AG04450 (cell line): ENCODE results near the gene PDZRN3. TPM values are rescaled to one million over a fixed set of nuclear protein-coding genes. Genes with fewer than 3 reads are reported as not detected.
A peak's percentile ranks its signal among the peaks of the same experiment; 100 is the strongest.

Experiments used
- CTCF ChIA-PET: fragments of 300-600, 350-600 bp; formaldehyde crosslinking; extraction: SDS; loops from one replicate; lab custom pipeline; 2022; ENCODE audit warnings: antibody characterized with exemption, inconsistent platforms; lab: Charles Lee
- POLR2A ChIA-PET: fragments of 350-600 bp; formaldehyde crosslinking; extraction: SDS; loops from one replicate; lab custom pipeline; 2021; ENCODE audit warnings: antibody characterized with exemption, inconsistent platforms; lab: Yijun Ruan, JAX
- DNase-seq: peaks from one replicate; pipeline ENCODE4 v3.0.0-alpha.2; 2011; ENCODE audit warnings: low read depth, low spot score
- H3K27ac ChIP-seq: one replicate; pipeline ENCODE4 v1.5.1; 2012; ENCODE audit warnings: low read depth, low read length, control low read depth
- H3K27me3 ChIP-seq: one replicate; pipeline ENCODE4 v1.6.0; 2012; ENCODE audit warnings: low read length; ENCODE audit not compliant: control insufficient read depth, insufficient read depth
- H3K4me3 ChIP-seq: 2 replicates; pipeline ENCODE4 v1.5.1; 2011; ENCODE audit warnings: mild to moderate bottlenecking, low read depth, low read length, control low read depth
- H3K9me3 ChIP-seq: 2 replicates; pipeline ENCODE4 v1.5.1; 2012; ENCODE audit warnings: low read length; ENCODE audit not compliant: control insufficient read depth, insufficient read depth
- CTCF ChIP-seq: IDR thresholded peaks from 2 replicates; pipeline ENCODE4 v1.5.1; 2011; ENCODE audit warnings: low read depth, low read length, control low read depth, inconsistent platforms
- polyA plus RNA-seq: library from polyadenylated mRNA; depleted of rRNA; stranded (reverse); fragments of >200 nt; gene quantifications from 2 replicates; pipeline ENCODE4 v1.2.3, GENCODE V29; 2011

Gene PDZRN3
- polyA plus RNA-seq, 1 experiment: 14.7 TPM

- Histone ChIP-seq H3K27me3 (no peaks in the 10 kb centered on the region), H3K4me3 (no peak overlapping the region), H3K27ac (peak overlapping the region; percentile 65), H3K9me3 (no peaks in the 10 kb centered on the region)
- DNase-seq: no peak
- POLR2A ChIA-PET: no interaction called here
- no peak for TF ChIP-seq CTCF
- CTCF ChIA-PET: interaction anchor here (0.6 to 3.0 kb wide), 31 partner anchors 8 to 365 kb away, joined by 3 to 23 read pairs (median 6); partner anchors contain the start of gene PDZRN3
Measured at GRCh38 chr3:73509066-73509465, 115.7 kb downstream of the PDZRN3 start.

GRCh38 chr3:73508330-73508954 is 116.3 kb downstream of the PDZRN3 start:
- ChIA-PET POLR2A (interaction anchor here (1.1 kb wide), 1 partner anchor 39 kb away, joined by 6 read pairs; no protein-coding TSS in a partner anchor), CTCF (interaction anchor here (0.6 to 3.0 kb wide), 56 partner anchors 9 to 1493 kb away, joined by 3 to 23 read pairs (median 4); partner anchors contain the start of gene PDZRN3)
- peak; percentile 36 for DNase-seq

GRCh38 chr3:73504852-73505251 is 119.9 kb downstream of the PDZRN3 start:
- ChIA-PET POLR2A (no interaction called here), CTCF (no interaction called here)
- DNase-seq: no peak

More at GRCh38 chr3:73508330-73508954, 116.3 kb downstream of the PDZRN3 start:
- no peak overlapping the region for H3K4me3 ChIP-seq
- TF ChIP-seq CTCF: peak; percentile 80
- no peaks in the 10 kb centered on the region for H3K27me3 ChIP-seq
- no peak overlapping the region for H3K27ac ChIP-seq
- no peaks in the 10 kb centered on the region for H3K9me3 ChIP-seq

GRCh38 chr3:73504239-73504638 is 120.5 kb downstream of the PDZRN3 start:
- ChIA-PET CTCF (interaction anchor here (0.8 kb wide), 1 partner anchor 404 kb away, joined by 3 read pairs; no protein-coding TSS in a partner anchor), POLR2A (no interaction called here)
- DNase-seq: no peak
- Histone ChIP-seq H3K27me3 (no peaks in the 10 kb centered on the region), H3K27ac (peak overlapping the region; percentile 32), H3K4me3 (no peak overlapping the region), H3K9me3 (no peaks in the 10 kb centered on the region)
- TF ChIP-seq CTCF: no peak

More at GRCh38 chr3:73504852-73505251, 119.9 kb downstream of the PDZRN3 start:
- H3K27me3 ChIP-seq: no peaks in the 10 kb centered on the region
- no peak overlapping the region for H3K27ac ChIP-seq
- no peak for TF ChIP-seq CTCF
- H3K4me3 ChIP-seq: no peak overlapping the region
- no peaks in the 10 kb centered on the region for H3K9me3 ChIP-seq

- Histone ChIP-seq H3K4me3 (peak overlapping the region; percentile 17; the same call in 1 of the 2 replicates), H3K9me3 (no peaks in the 10 kb centered on the region), H3K27me3 (no peaks in the 10 kb centered on the region), H3K27ac (peak overlapping the region; percentile 80)
- no peak for TF ChIP-seq CTCF
- no peak for DNase-seq
- ChIA-PET CTCF (interaction anchor here (0.8 to 2.1 kb wide), 7 partner anchors 9 to 403 kb away, joined by 3 to 14 read pairs (median 7); no protein-coding TSS in a partner anchor), POLR2A (no interaction called here)
Measured at GRCh38 chr3:73503781-73504180, 121.0 kb downstream of the PDZRN3 start.
